Bronchial epithelial cell (primary cell): ENCODE data around the gene EIF4G1. TPM values are rescaled to one million over a fixed set of nuclear protein-coding genes. Genes with fewer than 3 reads are reported as not detected.
A peak's percentile ranks its signal among the peaks of the same experiment; 100 is the strongest.

Source experiments
- DNase-seq: peaks from one replicate; pipeline ENCODE4 v3.0.0-alpha.2; 2010; ENCODE audit warnings: low read depth
- FAIRE-seq: peaks from 2 replicates; lab custom pipeline; 2011; peaks lifted over from hg19 to GRCh38; lab: Jason Lieb, UNC
- H3K27me3 ChIP-seq: 2 replicates; pipeline ENCODE4 v1.5.1; 2011; ENCODE audit warnings: low read length; ENCODE audit not compliant: control insufficient read depth, insufficient read depth
- H3K36me3 ChIP-seq: 2 replicates; pipeline ENCODE4 v1.5.1; 2011; ENCODE audit warnings: low read length; ENCODE audit not compliant: control insufficient read depth, insufficient read depth
- H3K4me3 ChIP-seq: 2 replicates; pipeline ENCODE4 v1.5.1; 2011; ENCODE audit warnings: mild to moderate bottlenecking, low read depth, low read length, control low read depth
- total RNA-seq: library from RNA; depleted of rRNA; stranded (reverse); fragments of >200 nt; gene quantifications from 2 replicates; pipeline ENCODE4 v1.2.1, GENCODE V29; 2014
- TF ChIP-seq, protein P1 (sequence below): IDR thresholded peaks from 2 replicates; pipeline ENCODE4 v1.5.1; 2011; ENCODE audit warnings: mild to moderate bottlenecking, moderate library complexity, low read length, control low read depth, inconsistent platforms; ENCODE audit not compliant: insufficient read depth, severe bottlenecking

The EIF4G1 gene
- total RNA-seq, 1 donor from 2014 or later, result 244 TPM

DNA sequence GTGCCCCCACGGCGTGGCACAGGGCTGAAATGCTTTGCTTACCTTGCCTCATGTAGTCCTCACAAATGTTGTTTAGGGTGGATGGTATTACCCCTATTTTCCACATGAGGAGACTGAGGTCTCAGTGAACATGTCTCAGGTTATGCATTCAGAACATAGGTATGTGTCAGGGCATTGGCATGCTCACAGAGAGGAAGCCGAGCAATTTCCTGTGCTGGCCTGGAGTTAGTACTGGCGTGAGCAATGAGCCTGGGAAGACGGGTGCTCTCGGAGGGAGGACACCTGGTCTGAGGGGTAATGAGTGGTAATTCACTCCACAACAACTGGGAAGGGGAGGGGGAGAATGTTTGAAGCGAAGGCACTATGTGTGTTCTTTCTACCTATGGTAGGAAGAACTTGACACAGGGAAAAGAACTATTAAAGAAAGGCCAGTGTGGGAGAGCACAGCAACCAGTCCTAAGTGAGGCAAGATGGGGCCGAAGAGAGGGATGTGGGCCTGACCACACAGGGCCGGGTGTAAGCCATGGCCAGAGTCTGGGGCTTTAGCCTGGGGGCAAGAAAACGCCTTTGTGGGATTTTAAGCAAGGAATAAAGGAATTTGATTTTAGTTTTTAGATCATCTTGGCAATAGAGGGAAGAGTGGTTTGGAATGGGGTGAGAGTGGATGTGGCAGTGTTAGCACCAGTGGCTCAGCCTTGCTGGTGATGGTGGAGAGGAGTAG lies 18.1 kb downstream of the EIF4G1 start:
- DNase-seq (peak; percentile 97), FAIRE-seq (peak; percentile 32)
- no peaks in the 10 kb centered on the region for H3K27me3 ChIP-seq
- H3K36me3 ChIP-seq, result peaks cover 34% of the 10 kb centered on the region
- H3K4me3 ChIP-seq, result no peak overlapping the region
- TF ChIP-seq, protein P1, sequence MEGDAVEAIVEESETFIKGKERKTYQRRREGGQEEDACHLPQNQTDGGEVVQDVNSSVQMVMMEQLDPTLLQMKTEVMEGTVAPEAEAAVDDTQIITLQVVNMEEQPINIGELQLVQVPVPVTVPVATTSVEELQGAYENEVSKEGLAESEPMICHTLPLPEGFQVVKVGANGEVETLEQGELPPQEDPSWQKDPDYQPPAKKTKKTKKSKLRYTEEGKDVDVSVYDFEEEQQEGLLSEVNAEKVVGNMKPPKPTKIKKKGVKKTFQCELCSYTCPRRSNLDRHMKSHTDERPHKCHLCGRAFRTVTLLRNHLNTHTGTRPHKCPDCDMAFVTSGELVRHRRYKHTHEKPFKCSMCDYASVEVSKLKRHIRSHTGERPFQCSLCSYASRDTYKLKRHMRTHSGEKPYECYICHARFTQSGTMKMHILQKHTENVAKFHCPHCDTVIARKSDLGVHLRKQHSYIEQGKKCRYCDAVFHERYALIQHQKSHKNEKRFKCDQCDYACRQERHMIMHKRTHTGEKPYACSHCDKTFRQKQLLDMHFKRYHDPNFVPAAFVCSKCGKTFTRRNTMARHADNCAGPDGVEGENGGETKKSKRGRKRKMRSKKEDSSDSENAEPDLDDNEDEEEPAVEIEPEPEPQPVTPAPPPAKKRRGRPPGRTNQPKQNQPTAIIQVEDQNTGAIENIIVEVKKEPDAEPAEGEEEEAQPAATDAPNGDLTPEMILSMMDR, result no peak

DNA sequence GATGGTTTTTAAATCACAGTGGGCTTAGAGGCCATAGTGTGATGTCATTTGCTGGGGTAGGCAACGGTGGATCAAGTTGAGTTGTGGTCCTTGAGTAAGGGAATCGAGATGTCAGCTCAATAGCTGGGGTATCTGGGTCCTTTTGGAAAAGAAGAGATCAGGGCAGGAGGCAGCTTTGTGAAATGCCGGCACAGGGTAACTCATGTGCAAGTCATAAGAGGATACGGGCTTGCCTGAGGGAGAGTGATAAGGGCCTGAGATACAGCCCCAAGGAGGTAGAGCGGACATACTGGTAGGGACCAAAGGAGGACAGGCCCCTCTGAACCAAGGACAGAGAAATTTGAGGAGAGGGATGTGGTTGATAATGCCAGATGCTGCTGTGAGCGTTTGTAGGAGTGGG lies 18.8 kb downstream of the EIF4G1 start:
- Histone ChIP-seq H3K27me3 (no peaks in the 10 kb centered on the region), H3K4me3 (no peak overlapping the region), H3K36me3 (peaks cover 30% of the 10 kb centered on the region)
- TF ChIP-seq, protein P1, result no peak
- no peak for FAIRE-seq
- DNase-seq, result no peak

DNA sequence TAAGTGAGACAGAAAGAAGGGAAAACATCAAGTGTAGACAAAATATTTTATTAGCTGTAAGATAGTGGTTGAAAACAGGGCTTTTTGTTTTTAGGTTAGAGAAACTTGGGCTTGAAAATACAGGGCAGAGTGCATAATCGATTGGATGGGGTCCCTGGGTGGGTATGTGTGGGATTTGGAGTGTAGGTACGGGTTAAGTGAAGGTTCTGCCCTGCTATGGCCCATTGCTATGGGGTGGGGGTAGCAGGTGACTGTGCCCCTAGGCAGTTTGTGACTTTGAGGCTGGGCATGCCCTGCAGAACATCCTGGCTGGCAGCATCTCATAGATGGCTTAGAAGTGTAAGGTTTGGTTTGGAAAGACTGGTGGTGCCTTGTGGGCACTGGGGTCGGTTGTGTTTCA lies 19.3 kb downstream of the EIF4G1 start:
- no peak for DNase-seq
- no peaks in the 10 kb centered on the region for H3K27me3 ChIP-seq
- no peak for FAIRE-seq
- H3K36me3 ChIP-seq, result peaks cover 25% of the 10 kb centered on the region
- TF ChIP-seq, protein P1, result no peak
- no peak overlapping the region for H3K4me3 ChIP-seq

DNA sequence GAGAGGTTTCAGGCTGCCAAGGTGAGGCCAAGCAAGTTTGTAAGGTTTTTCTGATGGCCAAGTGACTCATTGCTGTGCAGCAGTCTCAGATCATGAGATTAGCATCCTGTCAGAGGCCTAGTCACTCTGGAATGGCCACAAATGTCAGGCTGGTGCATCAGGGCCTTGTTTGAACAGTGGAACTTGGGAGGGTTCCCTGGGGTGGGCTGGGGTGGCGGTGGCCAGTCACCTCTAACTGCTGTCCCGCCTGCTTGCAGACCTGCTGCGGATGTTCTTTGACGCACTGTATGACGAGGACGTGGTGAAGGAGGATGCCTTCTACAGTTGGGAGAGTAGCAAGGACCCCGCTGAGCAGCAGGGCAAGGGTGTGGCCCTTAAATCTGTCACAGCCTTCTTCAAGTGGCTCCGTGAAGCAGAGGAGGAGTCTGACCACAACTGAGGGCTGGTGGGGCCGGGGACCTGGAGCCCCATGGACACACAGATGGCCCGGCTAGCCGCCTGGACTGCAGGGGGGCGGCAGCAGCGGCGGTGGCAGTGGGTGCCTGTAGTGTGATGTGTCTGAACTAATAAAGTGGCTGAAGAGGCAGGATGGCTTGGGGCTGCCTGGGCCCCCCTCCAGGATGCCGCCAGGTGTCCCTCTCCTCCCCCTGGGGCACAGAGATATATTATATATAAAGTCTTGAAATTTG lies 20.2 kb downstream of the EIF4G1 start:
- DNase-seq, result peak; percentile 88
- H3K36me3 ChIP-seq, result peaks cover 20% of the 10 kb centered on the region
- H3K27me3 ChIP-seq, result no peaks in the 10 kb centered on the region
- no peak overlapping the region for H3K4me3 ChIP-seq
- TF ChIP-seq, protein P1, result no peak
- no peak for FAIRE-seq

DNA sequence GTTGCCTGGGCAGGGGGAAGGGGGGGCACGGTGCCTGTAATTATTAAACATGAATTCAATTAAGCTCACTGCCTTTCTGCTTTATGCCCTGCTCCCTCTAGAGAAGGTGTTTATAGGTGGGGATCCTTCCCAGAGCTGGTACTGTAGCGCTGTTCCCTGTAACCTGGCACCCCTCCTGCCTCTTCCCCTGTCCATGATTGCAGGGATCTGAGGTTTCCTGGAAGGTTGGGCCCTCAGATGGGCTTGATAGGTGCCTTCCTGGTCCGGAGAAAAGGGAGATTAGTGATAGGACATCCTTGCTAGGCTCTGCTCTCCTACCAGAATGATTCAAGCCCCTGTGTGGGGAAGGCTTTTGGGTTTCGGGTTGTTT lies 20.9 kb downstream of the EIF4G1 start:
- FAIRE-seq (no peak), DNase-seq (no peak)
- TF ChIP-seq, protein P1, result no peak
- Histone ChIP-seq H3K36me3 (peaks cover 20% of the 10 kb centered on the region), H3K27me3 (no peaks in the 10 kb centered on the region), H3K4me3 (peak overlapping the region; percentile 75)
